Left ventricle myocardium inferior (tissue), 1 donor: ENCODE results near the gene FSTL5. TPM values are rescaled to one million over a fixed set of nuclear protein-coding genes. Genes with fewer than 3 reads are reported as not detected.

Experiments
- DNase-seq: peaks from one replicate; pipeline ENCODE4 v3.0.0-alpha.2; 2020
- H3K27ac ChIP-seq: fragments of 200-600 bp; replicated peaks from 2 replicates; pipeline ENCODE4 v1.8.0; 2021
- H3K27me3 ChIP-seq: fragments of 200-600 bp; 2 replicates; pipeline ENCODE4 v1.8.0; 2021; ENCODE audit warnings: low read depth
- H3K36me3 ChIP-seq: fragments of 200-600 bp; 2 replicates; pipeline ENCODE4 v1.8.0; 2021
- H3K4me1 ChIP-seq: fragments of 200-600 bp; 2 replicates; pipeline ENCODE4 v1.8.0; 2021
- H3K4me3 ChIP-seq: fragments of 200-600 bp; 2 replicates; pipeline ENCODE4 v1.8.0; 2021; ENCODE audit warnings: mild to moderate bottlenecking, moderate library complexity
- H3K9me3 ChIP-seq: fragments of 200-600 bp; replicated peaks from 2 replicates; pipeline ENCODE4 v1.8.0; 2021
- intact Hi-C: fragments of 100-400 bp; cut with micrococcal nuclease; formaldehyde crosslinking; loops from one replicate; pipeline ENCODE4 v1.11.0; 2022
- total RNA-seq: library from RNA; stranded (reverse); fragmentation: NEBNext Ultra II Directional; extraction: Animal tissue kit (Norgen Biotek cat#: 25700); gene quantifications from one replicate; pipeline ENCODE4 v1.2.1, GENCODE V29; 2021
- TF ChIP-seq, protein P1 (sequence below): fragments of 200-600 bp; IDR thresholded peaks from 2 replicates; pipeline ENCODE4 v1.8.0; 2021; ENCODE audit warnings: antibody characterized with exemption, mild to moderate bottlenecking, borderline replicate concordance
- donor health status: DM: no; HTN: yes; CAD: no; lungs with severe emphysema.

The FSTL5 gene
- total RNA-seq, 1 donor from 2014 or later, result not detected

DNA sequence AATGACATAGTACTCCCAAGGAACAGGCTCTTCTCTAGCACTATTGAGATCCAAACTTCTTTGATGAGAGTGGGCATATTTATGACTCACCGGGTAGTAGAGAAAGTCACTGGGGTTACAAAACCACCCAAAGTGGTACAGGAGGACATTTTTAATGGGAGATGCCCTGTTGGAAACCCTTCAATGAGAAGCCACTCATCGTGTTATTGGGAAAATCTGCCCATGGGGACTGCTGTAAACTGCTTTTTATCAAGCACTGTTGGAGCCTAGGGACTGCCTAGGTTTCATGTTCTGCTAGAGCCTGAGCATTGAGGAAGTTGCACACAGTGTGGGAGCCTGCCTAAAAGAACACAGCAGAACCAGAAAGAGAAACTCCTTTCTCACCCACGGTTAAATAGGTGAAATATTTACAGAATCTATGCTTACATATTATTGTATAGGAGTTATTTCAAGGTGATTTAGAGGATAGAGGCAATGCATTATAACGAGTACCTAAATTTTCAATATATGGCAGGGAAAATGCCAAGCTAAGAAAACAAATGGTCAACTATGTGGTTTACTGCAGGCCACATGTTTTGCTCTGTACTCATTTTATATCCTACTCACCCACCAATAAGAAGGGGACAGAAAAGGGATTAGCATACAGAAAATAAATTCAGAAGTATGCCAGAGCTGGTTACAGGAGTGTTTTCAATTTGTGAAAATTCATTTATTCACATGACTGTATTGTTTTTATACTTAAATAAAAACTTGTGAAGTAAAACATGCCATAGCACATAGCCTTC lies 559.1 kb downstream of the FSTL5 start:
- Histone ChIP-seq H3K4me3 (no peak overlapping the region), H3K4me1 (no peaks in the 10 kb centered on the region), H3K27ac (no peak overlapping the region), H3K9me3 (peaks cover 7% of the 10 kb centered on the region), H3K36me3 (no peaks in the 10 kb centered on the region), H3K27me3 (no peaks in the 10 kb centered on the region)
- intact Hi-C loops, result no loop called here
- TF ChIP-seq, protein P1, sequence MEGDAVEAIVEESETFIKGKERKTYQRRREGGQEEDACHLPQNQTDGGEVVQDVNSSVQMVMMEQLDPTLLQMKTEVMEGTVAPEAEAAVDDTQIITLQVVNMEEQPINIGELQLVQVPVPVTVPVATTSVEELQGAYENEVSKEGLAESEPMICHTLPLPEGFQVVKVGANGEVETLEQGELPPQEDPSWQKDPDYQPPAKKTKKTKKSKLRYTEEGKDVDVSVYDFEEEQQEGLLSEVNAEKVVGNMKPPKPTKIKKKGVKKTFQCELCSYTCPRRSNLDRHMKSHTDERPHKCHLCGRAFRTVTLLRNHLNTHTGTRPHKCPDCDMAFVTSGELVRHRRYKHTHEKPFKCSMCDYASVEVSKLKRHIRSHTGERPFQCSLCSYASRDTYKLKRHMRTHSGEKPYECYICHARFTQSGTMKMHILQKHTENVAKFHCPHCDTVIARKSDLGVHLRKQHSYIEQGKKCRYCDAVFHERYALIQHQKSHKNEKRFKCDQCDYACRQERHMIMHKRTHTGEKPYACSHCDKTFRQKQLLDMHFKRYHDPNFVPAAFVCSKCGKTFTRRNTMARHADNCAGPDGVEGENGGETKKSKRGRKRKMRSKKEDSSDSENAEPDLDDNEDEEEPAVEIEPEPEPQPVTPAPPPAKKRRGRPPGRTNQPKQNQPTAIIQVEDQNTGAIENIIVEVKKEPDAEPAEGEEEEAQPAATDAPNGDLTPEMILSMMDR, result no peak
- DNase-seq, result no peak

DNA sequence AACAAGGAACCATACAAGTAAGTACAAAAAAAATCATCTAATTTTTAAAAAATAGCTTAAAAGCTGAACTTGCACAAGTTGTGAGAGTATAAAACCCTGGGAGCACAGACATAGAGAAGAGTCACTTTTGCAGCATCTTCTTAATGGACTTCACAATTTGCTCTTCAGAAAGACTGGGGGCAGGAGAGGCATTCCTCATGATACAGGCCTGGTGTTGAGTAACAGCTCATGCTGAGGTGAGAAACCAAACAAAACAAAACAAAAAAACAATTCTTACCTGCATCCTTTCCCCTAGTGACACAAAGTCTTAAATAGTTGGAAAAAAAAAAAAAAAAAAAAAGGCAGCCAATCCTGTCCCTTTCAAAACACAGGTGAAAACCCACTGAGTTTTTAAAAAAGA lies 562.8 kb downstream of the FSTL5 start:
- TF ChIP-seq, protein P1, result no peak
- Histone ChIP-seq H3K4me3 (no peak overlapping the region), H3K27ac (no peak overlapping the region), H3K4me1 (no peaks in the 10 kb centered on the region), H3K9me3 (no peaks in the 10 kb centered on the region), H3K27me3 (no peaks in the 10 kb centered on the region), H3K36me3 (no peaks in the 10 kb centered on the region)
- DNase-seq, result no peak
- intact Hi-C loops, result no loop called here

DNA sequence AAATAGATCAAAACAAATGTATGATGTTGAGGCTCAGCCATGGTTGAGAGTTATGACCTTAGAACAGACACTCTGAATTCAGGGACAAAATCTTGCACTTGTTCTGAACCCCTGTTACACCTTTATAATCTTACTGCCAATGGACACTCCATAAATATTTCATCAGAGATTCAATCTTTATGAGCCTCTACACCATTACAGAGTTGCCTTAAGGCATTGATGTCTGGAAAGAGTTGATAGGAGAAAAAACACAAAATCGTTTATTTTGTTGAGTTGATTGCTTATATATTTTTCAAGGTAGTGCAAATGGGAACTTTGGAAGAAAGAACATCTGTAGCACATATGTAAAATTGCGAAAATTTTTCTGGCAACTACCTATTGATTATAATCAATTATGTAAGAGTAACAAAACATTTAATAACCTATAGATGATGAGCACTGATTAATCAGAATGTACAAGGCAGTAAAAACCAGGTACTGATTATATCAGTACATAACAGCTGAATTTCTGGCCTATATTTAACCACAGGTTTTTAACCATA lies 568.5 kb downstream of the FSTL5 start:
- no peak for DNase-seq
- Histone ChIP-seq H3K36me3 (no peaks in the 10 kb centered on the region), H3K4me3 (no peak overlapping the region), H3K4me1 (no peaks in the 10 kb centered on the region), H3K9me3 (peaks cover 7% of the 10 kb centered on the region), H3K27ac (no peak overlapping the region), H3K27me3 (no peaks in the 10 kb centered on the region)
- intact Hi-C loops, result no loop called here
- TF ChIP-seq, protein P1, result no peak

DNA sequence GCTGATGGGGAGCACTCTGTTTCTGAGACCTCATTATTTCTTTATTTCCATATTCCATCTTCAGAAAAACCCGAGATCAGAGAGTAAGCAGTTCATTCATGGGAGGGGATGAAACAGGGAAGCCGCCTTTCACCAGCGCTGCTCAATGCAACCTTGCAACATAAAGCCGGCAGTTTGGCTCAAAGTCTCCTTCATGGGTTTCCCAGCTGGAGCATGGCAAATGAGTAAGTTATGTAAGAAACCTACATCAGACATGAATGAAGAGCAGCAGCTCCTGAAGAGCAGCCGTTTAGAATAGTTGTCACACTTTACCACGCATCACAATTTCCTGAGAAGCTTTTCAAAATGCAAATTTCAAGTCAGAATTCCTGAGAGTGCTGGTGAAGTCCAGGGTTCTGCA lies 578.8 kb downstream of the FSTL5 start:
- Histone ChIP-seq H3K4me3 (no peak overlapping the region), H3K27ac (no peak overlapping the region), H3K27me3 (no peaks in the 10 kb centered on the region), H3K9me3 (peaks cover under 1% of the 10 kb centered on the region), H3K36me3 (no peaks in the 10 kb centered on the region), H3K4me1 (no peaks in the 10 kb centered on the region)
- no peak for DNase-seq
- TF ChIP-seq, protein P1, result no peak
- intact Hi-C loops, result no loop called here

DNA sequence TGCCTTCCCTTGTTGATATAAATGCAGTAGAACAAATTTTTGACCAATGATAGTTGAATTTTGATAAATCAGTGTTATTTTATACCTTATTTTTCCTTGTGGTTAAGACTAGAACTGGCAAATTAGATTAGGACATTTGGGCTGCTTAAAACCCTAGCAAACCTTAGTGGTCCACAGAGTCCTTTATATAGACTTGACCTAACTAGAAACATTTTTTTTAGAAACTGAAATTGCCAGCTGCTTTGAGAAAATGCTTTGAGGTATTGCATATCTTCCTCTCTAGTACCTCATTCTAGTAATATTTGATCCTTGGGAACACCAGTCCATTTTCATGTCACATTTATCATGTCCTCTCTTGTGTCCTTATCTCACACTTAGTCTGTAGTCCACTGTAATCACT lies 580.3 kb downstream of the FSTL5 start:
- no peak for DNase-seq
- Histone ChIP-seq H3K27me3 (no peaks in the 10 kb centered on the region), H3K4me3 (no peak overlapping the region), H3K9me3 (no peaks in the 10 kb centered on the region), H3K27ac (no peak overlapping the region), H3K36me3 (no peaks in the 10 kb centered on the region), H3K4me1 (no peaks in the 10 kb centered on the region)
- TF ChIP-seq, protein P1, result no peak
- intact Hi-C loops, result no loop called here
